ENCODE data around the gene ANKFN1. TPM values are rescaled to one million over a fixed set of nuclear protein-coding genes. Genes with fewer than 3 reads are reported as not detected.

The ANKFN1 gene
- total RNA-seq, 1 donor from 2014 or later = 0.21 TPM

- no peaks in the 10 kb centered on the region for H3K36me3 Mint-ChIP-seq (ENCODE audit: low read depth)
- no peak for TF ChIP-seq CTCF (conservative IDR thresholded peaks at IDR 0.05)
- DNase-seq (ENCODE audit: low read depth, low spot score) = no peak
- H3K27ac Mint-ChIP-seq (ENCODE audit: unreplicated experiment) = no peak overlapping the region
- H3K4me1 Mint-ChIP-seq = peaks cover 26% of the 10 kb centered on the region
- H3K9me3 Mint-ChIP-seq = no peaks in the 10 kb centered on the region
- H3K4me3 Mint-ChIP-seq = no peak overlapping the region
- H3K27me3 Mint-ChIP-seq (ENCODE audit: low read depth) = no peaks in the 10 kb centered on the region
Observed at GRCh38 chr17:56482229-56482628, 329.0 kb downstream of the ANKFN1 start.

- no peak for TF ChIP-seq CTCF (conservative IDR thresholded peaks at IDR 0.05)
- H3K36me3 Mint-ChIP-seq (ENCODE audit: low read depth) = no peaks in the 10 kb centered on the region
Observed at GRCh38 chr17:56486732-56487131, 333.5 kb downstream of the ANKFN1 start.

GRCh38 chr17:56488800-56489199 lies 335.5 kb downstream of the ANKFN1 start:
- no peaks in the 10 kb centered on the region for H3K36me3 Mint-ChIP-seq (ENCODE audit: low read depth)
- no peak overlapping the region for H3K4me3 Mint-ChIP-seq
- H3K27ac Mint-ChIP-seq (ENCODE audit: unreplicated experiment) = no peak overlapping the region
- no peaks in the 10 kb centered on the region for H3K27me3 Mint-ChIP-seq (ENCODE audit: low read depth)
- no peak for TF ChIP-seq CTCF (conservative IDR thresholded peaks at IDR 0.05)
- no peaks in the 10 kb centered on the region for H3K9me3 Mint-ChIP-seq
- no peak for DNase-seq (ENCODE audit: low read depth, low spot score)
- peaks cover 3% of the 10 kb centered on the region for H3K4me1 Mint-ChIP-seq

More at GRCh38 chr17:56486732-56487131, 333.5 kb downstream of the ANKFN1 start:
- H3K27ac Mint-ChIP-seq (ENCODE audit: unreplicated experiment) = no peak overlapping the region
- no peak overlapping the region for H3K4me3 Mint-ChIP-seq
- peaks cover 24% of the 10 kb centered on the region for H3K4me1 Mint-ChIP-seq
- H3K27me3 Mint-ChIP-seq (ENCODE audit: low read depth) = no peaks in the 10 kb centered on the region
- no peak for DNase-seq (ENCODE audit: low read depth, low spot score)
- H3K9me3 Mint-ChIP-seq = no peaks in the 10 kb centered on the region

GRCh38 chr17:56489980-56490379 lies 336.7 kb downstream of the ANKFN1 start:
- no peaks in the 10 kb centered on the region for H3K36me3 Mint-ChIP-seq (ENCODE audit: low read depth)
- H3K9me3 Mint-ChIP-seq = no peaks in the 10 kb centered on the region
- no peak for DNase-seq (ENCODE audit: low read depth, low spot score)
- H3K4me1 Mint-ChIP-seq = no peaks in the 10 kb centered on the region
- no peaks in the 10 kb centered on the region for H3K27me3 Mint-ChIP-seq (ENCODE audit: low read depth)
- no peak overlapping the region for H3K4me3 Mint-ChIP-seq
- H3K27ac Mint-ChIP-seq (ENCODE audit: unreplicated experiment) = peak overlapping the region; percentile 38
- no peak for TF ChIP-seq CTCF (conservative IDR thresholded peaks at IDR 0.05)

- Mint-ChIP-seq H3K9me3 (no peaks in the 10 kb centered on the region), H3K36me3 (ENCODE audit: low read depth) (no peaks in the 10 kb centered on the region), H3K27me3 (ENCODE audit: low read depth) (no peaks in the 10 kb centered on the region), H3K4me1 (no peaks in the 10 kb centered on the region), H3K4me3 (no peak overlapping the region), H3K27ac (ENCODE audit: unreplicated experiment) (no peak overlapping the region)
- DNase-seq (ENCODE audit: low read depth, low spot score) = no peak
- TF ChIP-seq CTCF (conservative IDR thresholded peaks at IDR 0.05) = no peak
Observed at GRCh38 chr17:56495556-56495955, 342.3 kb downstream of the ANKFN1 start.

- Mint-ChIP-seq H3K27me3 (ENCODE audit: low read depth) (no peaks in the 10 kb centered on the region), H3K4me3 (no peak overlapping the region), H3K4me1 (no peaks in the 10 kb centered on the region), H3K27ac (ENCODE audit: unreplicated experiment) (no peak overlapping the region), H3K36me3 (ENCODE audit: low read depth) (no peaks in the 10 kb centered on the region), H3K9me3 (no peaks in the 10 kb centered on the region)
- DNase-seq (ENCODE audit: low read depth, low spot score) = no peak
- TF ChIP-seq CTCF (conservative IDR thresholded peaks at IDR 0.05) = no peak
Observed at GRCh38 chr17:56497132-56497531, 343.9 kb downstream of the ANKFN1 start.

Measured in neural crest cell (in vitro differentiated cells).